GM18517 (cell line): Measurements from ENCODE around the gene TEX22.

Experiments
- ATAC-seq: cut with Tn5 transposase; IDR thresholded peaks from one replicate; pipeline ENCODE4 v1.9.1; 2021; ENCODE audit warnings: mild to moderate bottlenecking, moderate library complexity; ENCODE audit not compliant: unreplicated experiment

The TEX22 gene

GRCh38 chr14:105366386-105367074 lies 31.8 kb upstream of the TEX22 start:
- ATAC-seq = no peak

DNA sequence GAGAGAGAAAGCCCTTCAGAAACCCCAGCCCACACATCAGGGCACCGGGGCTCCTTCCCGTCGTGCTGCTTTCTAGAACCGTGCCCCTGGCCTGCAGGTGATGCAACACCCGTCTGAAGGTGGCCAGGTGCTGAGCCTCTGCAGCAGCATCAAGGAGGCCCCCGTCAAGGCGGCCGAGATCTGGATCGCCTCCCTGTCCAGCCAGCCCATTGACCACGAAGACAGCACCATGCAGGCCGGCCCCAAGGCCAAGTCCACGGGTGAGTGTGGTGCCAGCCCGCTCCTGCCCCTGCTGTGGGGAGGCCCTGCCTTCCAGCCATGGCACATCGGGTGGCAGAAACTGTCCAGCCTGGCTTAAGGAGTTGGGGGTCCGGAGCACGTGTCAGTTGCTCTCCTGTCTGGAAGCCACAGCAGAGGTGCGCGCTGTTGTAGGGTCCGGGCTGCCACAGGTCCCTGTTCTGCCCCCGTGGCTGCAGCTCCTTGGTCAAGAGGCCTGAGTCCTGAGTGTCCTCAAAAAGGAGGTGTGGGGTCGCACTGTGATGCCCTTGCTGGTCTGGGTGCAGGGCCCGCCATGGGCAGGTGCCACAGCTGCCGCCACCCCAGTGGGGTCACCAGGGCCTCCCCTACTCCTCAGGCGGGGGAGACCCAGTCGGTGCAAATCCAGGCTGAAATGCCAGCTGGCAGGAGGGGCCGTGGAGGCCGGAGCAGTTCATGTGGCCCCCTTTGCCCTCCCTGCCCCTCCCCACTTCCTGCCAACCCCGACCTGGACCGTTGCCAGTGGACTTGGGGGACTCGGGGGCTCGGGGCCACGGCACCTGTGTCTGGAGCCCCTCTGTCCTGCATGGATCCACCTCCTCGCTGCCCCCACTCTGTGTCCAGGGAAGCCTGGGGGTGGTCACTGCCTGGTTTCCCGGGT lies 31.0 kb upstream of the TEX22 start:
- ATAC-seq = no peak

GRCh38 chr14:105368032-105368417 lies 30.3 kb upstream of the TEX22 start:
- no peak for ATAC-seq

GRCh38 chr14:105368426-105368825 lies 29.9 kb upstream of the TEX22 start:
- ATAC-seq = no peak

DNA sequence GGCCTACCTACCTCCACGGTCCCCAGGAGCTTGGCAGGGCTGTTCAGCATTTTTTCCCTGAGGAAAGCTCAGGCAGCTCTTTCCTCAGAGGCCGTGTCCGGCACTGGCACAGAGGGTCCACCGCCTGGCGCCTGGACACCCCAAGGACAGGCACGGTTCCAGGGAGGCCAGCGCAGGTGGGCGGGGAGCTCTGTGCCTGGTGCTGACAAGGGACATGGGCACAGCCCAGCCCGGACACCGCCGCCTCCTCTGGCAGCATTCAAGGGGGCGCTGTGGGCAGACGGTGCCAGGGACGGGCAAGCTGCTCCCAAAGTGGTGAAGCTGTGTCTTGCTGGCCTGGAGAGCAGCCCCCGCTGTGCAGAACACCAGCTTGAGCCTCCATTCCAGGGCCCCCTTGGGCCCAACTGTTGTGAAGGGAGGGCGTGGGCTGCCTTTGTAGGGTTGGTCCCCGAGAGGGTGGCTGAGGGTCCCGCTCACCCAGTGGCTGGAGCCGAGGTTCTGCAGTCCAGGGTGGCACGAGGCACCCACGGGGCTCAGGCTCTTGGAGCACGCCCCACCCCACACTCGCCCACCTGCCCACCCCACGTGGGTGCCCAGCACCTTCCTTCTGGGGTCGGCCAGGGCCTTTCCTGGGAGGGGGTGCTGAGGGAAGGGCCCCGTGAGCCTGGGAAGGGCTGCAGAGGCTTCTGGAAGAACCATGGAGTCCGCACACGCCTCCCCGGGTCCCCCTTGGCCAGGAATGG lies 29.3 kb upstream of the TEX22 start:
- ATAC-seq = no peak

GRCh38 chr14:105369653-105370040 lies 28.7 kb upstream of the TEX22 start:
- no peak for ATAC-seq

DNA sequence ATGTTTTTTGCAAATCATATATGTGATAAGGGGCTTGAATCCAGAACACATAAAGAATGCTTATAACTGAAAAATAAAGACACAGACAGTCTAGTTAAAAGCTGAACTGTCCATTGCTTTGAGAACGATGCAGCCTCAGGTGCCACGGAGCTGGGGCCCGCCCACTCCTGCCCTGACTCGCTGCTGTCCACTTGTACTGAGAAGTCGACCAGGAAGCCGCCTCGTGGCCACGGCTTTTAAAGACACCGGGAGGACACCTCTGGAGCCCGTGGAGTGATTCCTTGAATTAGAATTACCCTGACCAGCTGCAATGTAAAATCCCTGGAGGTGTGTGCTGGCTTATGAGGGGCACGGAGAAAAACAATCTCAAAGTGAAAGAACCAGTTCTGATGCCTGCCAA lies 23.9 kb upstream of the TEX22 start:
- ATAC-seq = no peak

DNA sequence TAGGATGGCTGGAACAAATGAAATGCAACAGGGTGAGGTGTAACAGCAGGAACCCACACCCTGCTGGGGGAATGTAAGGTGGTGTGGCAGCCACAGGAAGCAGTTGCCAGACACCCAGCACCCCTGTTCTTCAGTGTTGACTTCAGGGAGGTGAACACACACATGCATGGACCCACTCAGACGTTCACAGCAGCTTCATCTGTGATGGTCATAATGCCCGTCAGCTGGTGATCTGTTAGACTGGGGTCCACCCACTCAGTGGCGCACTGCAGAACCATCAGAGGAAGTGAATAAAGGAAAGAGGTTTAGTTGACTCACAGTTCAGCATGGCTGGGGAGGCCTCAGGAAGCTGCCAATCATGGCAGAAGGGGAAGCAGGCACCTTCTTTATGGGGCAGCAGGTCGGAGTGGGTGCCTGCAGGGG lies 22.7 kb upstream of the TEX22 start:
- ATAC-seq = no peak

DNA sequence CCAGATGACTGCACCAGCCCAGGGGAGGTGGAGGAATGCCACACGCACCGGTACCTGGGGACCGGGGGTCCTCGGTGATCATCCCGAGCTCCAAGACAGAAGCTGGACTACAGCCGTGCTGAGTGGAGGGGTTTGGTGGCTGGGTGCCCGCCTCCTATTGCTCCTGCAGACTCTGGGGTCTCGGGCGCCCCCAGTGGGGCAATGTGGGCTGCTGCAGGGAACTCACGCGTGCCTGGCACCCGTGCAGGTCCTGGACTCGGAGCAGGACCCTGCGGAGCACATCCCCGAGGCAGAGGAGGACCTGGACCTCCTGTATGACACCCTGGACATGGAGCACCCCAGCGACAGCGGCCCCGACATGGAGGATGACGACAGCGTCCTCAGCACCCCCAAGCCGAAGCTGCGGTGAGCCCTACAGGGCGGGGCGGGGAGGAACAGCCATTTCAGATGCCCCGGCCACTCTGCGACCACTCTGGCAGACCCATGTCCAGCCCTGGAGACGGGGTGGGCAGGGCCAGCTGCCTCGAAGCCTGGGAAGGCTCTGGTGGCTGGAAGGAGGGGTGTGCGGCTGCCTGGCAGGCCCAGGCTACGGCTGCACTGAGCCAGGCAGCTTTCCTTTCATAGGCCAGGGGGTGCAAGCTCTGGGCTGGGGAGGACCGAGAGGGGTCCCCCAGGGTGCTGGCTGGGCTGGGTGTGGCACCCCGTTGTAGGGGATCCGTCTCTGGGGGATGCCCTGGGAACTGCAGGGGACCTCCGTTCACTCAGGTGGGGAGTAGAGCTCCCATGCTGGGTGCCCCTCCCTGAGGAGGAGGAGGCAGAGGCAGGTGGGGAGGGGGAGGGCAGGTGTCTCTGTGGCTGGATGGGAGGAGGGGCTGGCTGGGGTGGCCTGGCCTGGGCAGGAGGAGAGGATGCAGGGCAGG lies 21.6 kb upstream of the TEX22 start:
- no peak for ATAC-seq

- ATAC-seq = no peak
Measured at GRCh38 chr14:105377555-105378182, 20.7 kb upstream of the TEX22 start.

GRCh38 chr14:105378199-105378598 lies 20.1 kb upstream of the TEX22 start:
- no peak for ATAC-seq

DNA sequence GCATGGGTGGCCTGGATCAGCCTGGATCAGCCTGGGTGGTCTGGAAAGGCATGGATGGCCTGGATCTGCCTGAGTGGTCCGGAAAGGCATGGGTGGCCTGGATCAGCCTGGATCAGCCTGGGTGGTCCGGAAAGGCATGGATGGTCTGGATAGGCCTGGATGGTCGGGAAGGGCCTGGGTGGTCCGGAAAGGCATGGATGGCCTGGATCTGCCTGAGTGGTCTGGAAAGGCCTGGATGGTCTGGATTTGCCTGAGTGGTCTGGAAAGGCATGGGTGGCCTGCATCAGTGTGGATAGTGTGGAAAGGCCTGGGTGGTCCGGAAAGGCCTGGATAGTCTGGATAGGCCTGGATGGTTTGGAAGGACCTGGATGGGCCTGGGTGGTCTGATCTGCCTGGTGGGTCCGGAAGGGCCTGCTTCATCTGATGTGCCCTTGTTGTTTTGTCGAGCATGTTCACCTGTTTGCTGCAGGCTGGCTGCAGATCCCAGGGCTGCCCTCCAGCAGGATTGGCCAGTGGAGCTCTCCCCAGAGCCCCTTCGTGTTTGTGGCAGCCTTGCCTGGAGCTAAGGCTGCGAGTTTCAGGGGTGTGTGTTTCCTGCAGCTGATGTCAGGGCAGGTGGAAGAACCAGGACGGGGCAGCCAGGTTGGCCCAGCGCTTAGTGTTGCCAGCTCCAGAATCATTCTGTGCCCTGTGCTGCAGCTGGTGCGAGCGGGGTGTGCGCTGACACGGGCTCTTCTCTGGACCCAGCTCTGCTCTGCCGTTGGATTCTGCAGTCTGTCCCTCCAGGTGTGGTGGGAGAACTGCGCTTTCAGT lies 19.3 kb upstream of the TEX22 start:
- no peak for ATAC-seq

GRCh38 chr14:105379946-105380345 lies 18.4 kb upstream of the TEX22 start:
- no peak for ATAC-seq

GRCh38 chr14:105380756-105381155 lies 17.6 kb upstream of the TEX22 start:
- no peak for ATAC-seq

DNA sequence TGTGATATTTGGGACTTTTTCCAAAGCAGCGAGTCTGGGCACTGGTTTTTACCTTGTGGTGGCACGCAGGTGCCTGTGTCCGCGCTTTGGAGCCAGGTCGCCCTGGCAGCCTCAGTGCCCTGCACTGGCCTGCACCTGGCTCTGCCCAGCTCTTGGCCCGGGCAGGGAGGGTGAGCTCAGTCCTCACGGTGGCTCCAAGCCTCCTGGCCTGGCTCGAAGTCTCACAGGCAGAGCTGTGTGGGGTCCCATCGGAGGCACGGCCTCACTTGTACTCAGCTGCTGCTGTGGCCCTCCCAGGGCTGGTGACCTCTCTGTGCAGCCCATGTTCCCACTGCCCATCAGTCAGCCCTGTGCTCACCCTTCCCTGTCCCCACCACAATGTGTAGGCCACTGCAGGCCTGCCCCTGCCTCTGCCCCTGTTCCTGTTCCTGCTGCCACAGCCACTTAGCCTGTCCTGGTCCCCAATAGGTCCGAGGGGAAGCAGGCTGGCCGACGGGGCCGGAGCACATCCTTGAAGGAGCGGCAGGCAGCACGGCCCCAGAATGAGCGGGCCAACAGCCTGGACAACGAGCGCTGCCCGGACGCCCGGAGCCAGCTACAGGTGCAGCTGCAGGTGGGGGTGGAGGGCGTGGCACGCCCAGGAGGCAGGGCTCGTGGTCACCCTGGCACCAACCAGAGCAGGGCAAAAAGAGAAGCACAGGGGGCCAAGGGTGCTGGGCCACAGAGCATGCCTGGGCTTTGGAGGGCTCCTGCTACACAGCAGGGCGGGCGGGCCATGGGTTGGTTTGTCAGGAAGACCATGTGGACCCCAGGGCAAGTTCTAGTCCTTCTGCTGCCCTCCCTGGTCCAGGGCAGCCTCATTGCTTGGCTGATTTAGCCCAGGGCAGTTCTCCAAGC lies 16.6 kb upstream of the TEX22 start:
- no peak for ATAC-seq

GRCh38 chr14:105382343-105383082 lies 15.8 kb upstream of the TEX22 start:
- no peak for ATAC-seq

DNA sequence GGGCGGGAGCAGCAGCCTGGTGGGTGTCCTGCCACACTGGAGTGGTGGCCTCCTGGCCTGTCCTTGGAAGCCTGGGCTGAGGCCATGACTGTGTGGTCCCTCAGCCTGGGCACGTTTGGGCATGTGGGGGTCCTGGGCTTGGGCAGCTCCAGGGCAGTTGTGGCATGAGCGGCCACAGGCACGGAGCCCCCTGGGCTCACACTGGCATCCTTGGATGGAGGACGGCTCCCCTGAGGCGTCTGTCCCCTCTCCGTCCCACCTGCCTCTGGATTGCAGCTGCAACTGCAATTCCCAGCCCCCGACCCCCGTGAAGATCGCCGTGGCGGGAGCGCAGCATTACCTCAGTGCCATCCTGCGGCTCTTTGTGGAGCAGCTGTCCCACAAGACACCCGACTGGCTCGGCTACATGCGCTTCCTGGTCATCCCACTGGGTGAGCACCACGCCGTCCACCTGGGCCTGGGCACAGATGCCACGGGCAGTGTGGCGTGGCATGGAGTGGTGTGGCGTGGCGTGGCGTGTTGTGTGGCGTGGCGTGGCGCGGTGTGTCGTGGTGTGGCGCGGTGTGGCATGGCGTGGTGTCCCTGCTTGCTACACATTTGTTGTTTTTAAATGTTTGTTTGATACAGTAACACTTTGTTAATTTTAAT lies 15.1 kb upstream of the TEX22 start:
- no peak for ATAC-seq
